Breast epithelium (tissue), 4 donors: ENCODE measurements around the gene USP9Y. TPM values are rescaled to one million over a fixed set of nuclear protein-coding genes. Genes with fewer than 3 reads are reported as not detected.

Experiments
- DNase-seq, 2 donors: peaks; one replicate each; pipeline ENCODE4 v3.0.0-alpha.2; 2019; ENCODE audit warnings: low spot score in 2 of 2
- H3K27ac ChIP-seq, 2 donors: fragments of 200-600 bp; sonication (generic) in 1 of 2; one replicate each; pipeline ENCODE4 v1.5.1; 2016 to 2019; ENCODE audit warnings: mild to moderate bottlenecking in 1 of 2
- H3K27me3 ChIP-seq, 2 donors: fragments of 200-600 bp; sonication (generic) in 1 of 2; one replicate each; pipeline versions ENCODE4 v1.5.1 to v1.6.0; 2017 to 2019; ENCODE audit warnings: control low read depth in 1 of 2, mild to moderate bottlenecking in 1 of 2
- H3K36me3 ChIP-seq: fragments of 200-600 bp; one replicate; pipeline ENCODE4 v1.5.1; 2019
- H3K4me1 ChIP-seq, 2 donors: fragments of 200-600 bp; sonication (generic); one replicate each; pipeline ENCODE4 v1.5.1; 2016 to 2019; ENCODE audit warnings: control low read depth in 1 of 2
- H3K4me3 ChIP-seq, 3 donors: fragments of 200-600 bp; sonication (generic); 1 replicate in 2 of 3; 2 replicates in 1 of 3; pipeline ENCODE4 v1.5.1; 2016 to 2019; ENCODE audit warnings: mild to moderate bottlenecking in 3 of 3, moderate library complexity in 2 of 3
- H3K9me3 ChIP-seq, 2 donors: fragments of 200-600 bp; sonication (generic) in 1 of 2; one replicate each; pipeline ENCODE4 v1.5.1; 2016 to 2019; ENCODE audit warnings: control low read depth in 1 of 2
- POLR2A ChIP-seq: fragments of 450-650 bp; IDR thresholded peaks from one replicate; pipeline ENCODE4 v1.6.1; 2016; ENCODE audit warnings: antibody characterized with exemption, mild to moderate bottlenecking, moderate library complexity
- POLR2AphosphoS5 ChIP-seq, 3 donors: sonication (generic); formaldehyde crosslinking; IDR thresholded peaks; one replicate each; pipeline ENCODE4 v1.6.1; 2017; ENCODE audit warnings: antibody characterized with exemption in 3 of 3
- intact Hi-C: fragments of 100-400 bp; cut with DNase I; formaldehyde crosslinking; loops from one replicate; pipeline ENCODE4 v1.15.1; 2023; ENCODE audit warnings: low total_unique reads
- total RNA-seq, 3 donors: library from RNA; depleted of rRNA; stranded (reverse); fragments of >200 nt; gene quantifications; one replicate each; pipeline ENCODE4 v1.1.0, GENCODE V29; 2016
- TF ChIP-seq, protein P1 (sequence below), 3 donors: fragments of 450-650 bp; IDR thresholded peaks; one replicate each; pipeline ENCODE4 v1.5.1; 2016 to 2017; ENCODE audit warnings: antibody characterized with exemption in 3 of 3, mild to moderate bottlenecking in 3 of 3, moderate library complexity in 3 of 3

The USP9Y gene
- total RNA-seq, 3 donors from 2014 or later: under 0.01 to 26.4 TPM; not detected in 1

DNA sequence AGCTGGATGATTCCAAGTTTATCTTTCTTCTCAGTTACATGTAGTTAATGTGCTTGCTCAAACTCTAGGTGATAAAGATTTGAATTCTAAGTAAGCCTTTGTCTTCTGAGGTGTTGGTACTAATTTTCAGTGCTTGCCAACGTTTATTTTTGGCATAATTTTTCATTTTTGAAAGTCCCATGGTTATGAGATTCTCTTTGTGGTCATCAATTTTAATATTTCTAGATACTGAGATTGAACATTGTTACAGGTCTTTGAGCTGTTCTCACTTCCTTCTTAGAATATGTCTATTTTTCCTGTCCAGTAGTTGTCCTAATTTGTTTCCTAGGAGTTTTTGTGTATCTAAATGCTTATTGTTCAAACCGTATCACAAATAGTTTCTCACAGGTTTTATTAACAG, 40.4 kb downstream of the USP9Y start:
- H3K27ac ChIP-seq: no peak overlapping the region
- intact Hi-C loops: no loop called here
- no peaks in the 10 kb centered on the region for H3K4me1 ChIP-seq
- DNase-seq: no peak
- H3K4me3 ChIP-seq: no peak overlapping the region
- H3K36me3 ChIP-seq: no peaks in the 10 kb centered on the region
- TF ChIP-seq, protein P1, sequence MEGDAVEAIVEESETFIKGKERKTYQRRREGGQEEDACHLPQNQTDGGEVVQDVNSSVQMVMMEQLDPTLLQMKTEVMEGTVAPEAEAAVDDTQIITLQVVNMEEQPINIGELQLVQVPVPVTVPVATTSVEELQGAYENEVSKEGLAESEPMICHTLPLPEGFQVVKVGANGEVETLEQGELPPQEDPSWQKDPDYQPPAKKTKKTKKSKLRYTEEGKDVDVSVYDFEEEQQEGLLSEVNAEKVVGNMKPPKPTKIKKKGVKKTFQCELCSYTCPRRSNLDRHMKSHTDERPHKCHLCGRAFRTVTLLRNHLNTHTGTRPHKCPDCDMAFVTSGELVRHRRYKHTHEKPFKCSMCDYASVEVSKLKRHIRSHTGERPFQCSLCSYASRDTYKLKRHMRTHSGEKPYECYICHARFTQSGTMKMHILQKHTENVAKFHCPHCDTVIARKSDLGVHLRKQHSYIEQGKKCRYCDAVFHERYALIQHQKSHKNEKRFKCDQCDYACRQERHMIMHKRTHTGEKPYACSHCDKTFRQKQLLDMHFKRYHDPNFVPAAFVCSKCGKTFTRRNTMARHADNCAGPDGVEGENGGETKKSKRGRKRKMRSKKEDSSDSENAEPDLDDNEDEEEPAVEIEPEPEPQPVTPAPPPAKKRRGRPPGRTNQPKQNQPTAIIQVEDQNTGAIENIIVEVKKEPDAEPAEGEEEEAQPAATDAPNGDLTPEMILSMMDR (IDR thresholded peaks at IDR 0.05): no peak
- no peak for TF ChIP-seq POLR2AphosphoS5 (IDR thresholded peaks at IDR 0.05)
- TF ChIP-seq POLR2A: no peak
- H3K9me3 ChIP-seq: no peaks in the 10 kb centered on the region
- no peaks in the 10 kb centered on the region for H3K27me3 ChIP-seq

DNA sequence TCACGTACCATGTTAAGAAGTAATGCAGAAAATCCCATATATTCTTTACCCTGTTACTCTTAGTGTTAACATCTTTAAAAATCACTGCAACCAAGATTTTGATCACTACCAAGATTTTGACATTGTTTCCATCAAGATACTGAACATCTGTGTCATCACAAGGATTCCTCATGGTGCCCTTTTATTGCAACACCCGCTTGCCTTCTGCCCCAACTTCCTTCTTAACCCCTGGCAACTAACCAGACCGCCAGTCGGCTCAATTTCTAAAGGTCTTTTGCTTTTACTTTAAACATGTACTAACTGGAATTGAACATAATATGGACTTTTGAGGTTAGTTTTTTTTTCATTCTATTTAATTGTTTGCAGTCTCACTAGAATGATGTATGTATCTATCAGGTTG, 41.7 kb downstream of the USP9Y start:
- Histone ChIP-seq H3K27me3 (no peaks in the 10 kb centered on the region), H3K36me3 (no peaks in the 10 kb centered on the region), H3K4me1 (no peaks in the 10 kb centered on the region), H3K9me3 (no peaks in the 10 kb centered on the region), H3K27ac (no peak overlapping the region), H3K4me3 (no peak overlapping the region)
- DNase-seq: no peak
- intact Hi-C loops: no loop called here
- TF ChIP-seq POLR2A: no peak
- no peak for TF ChIP-seq POLR2AphosphoS5 (IDR thresholded peaks at IDR 0.05)
- TF ChIP-seq, protein P1 (IDR thresholded peaks at IDR 0.05): no peak

- Histone ChIP-seq H3K4me3 (no peak overlapping the region), H3K9me3 (no peaks in the 10 kb centered on the region), H3K27me3 (no peaks in the 10 kb centered on the region), H3K27ac (no peak overlapping the region), H3K36me3 (no peaks in the 10 kb centered on the region), H3K4me1 (no peaks in the 10 kb centered on the region)
- TF ChIP-seq POLR2A: no peak
- intact Hi-C loops: no loop called here
- no peak for DNase-seq
These were observed 43.1 kb downstream of the USP9Y start for GRCh38 chrY:12744091-12744490.

- intact Hi-C loops: no loop called here
- no peak overlapping the region for H3K27ac ChIP-seq
These were observed 48.3 kb downstream of the USP9Y start for GRCh38 chrY:12749293-12749692.

DNA sequence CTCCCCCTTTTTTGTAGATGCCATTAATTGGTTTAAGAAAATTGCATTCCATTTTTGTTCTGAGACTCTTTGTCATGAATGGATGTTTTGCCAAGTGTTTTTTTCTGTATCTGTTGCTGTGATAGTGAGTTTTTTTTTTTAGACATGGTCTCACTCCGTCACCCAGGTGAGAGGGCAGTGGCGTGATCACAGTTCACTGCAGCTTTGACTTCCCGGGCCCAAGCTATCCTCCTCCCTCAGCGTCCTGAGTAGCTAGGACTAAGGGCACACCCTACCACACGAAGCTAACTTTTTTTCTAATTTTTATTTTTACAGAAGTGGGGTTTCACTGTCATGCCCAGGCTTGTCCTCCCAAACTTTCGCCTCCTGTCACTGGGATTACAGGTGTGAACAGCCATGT, 51.8 kb downstream of the USP9Y start:
- Histone ChIP-seq H3K36me3 (no peaks in the 10 kb centered on the region), H3K9me3 (no peaks in the 10 kb centered on the region), H3K4me1 (no peaks in the 10 kb centered on the region), H3K27me3 (no peaks in the 10 kb centered on the region), H3K27ac (no peak overlapping the region), H3K4me3 (no peak overlapping the region)
- DNase-seq: no peak
- TF ChIP-seq POLR2AphosphoS5 (IDR thresholded peaks at IDR 0.05): no peak
- intact Hi-C loops: no loop called here

More at GRCh38 chrY:12749293-12749692, 48.3 kb downstream of the USP9Y start:
- Histone ChIP-seq H3K4me1 (no peaks in the 10 kb centered on the region), H3K9me3 (no peaks in the 10 kb centered on the region), H3K27me3 (no peaks in the 10 kb centered on the region), H3K4me3 (no peak overlapping the region), H3K36me3 (no peaks in the 10 kb centered on the region)
- TF ChIP-seq POLR2A: no peak
- TF ChIP-seq POLR2AphosphoS5 (IDR thresholded peaks at IDR 0.05): no peak
- TF ChIP-seq, protein P1 (IDR thresholded peaks at IDR 0.05): no peak
- DNase-seq: no peak

DNA sequence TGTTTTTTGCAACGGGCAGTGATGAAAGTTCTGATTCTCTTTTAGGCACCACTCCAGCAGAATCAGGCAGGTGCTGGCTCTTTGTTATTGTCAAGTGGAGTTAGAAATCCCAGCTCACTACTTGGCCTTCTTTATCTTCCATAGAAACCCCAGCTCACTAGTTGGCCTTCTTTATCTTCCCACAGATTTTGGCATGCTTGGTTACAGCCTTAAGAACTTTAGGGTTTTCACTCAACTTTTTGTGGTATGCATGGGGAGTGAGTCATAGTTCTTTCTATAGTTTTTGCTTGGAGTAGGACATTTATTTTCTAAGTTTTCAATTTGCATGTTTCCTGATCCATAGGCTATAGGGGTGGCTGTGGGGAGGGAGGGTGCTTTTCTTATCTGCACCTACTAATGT, 55.0 kb downstream of the USP9Y start:
- TF ChIP-seq, protein P1 (IDR thresholded peaks at IDR 0.05): no peak
- TF ChIP-seq POLR2AphosphoS5 (IDR thresholded peaks at IDR 0.05) (no peak), POLR2A (no peak)
- no peaks in the 10 kb centered on the region for H3K27me3 ChIP-seq
- no peak for DNase-seq
- H3K36me3 ChIP-seq: no peaks in the 10 kb centered on the region
- H3K27ac ChIP-seq: no peak overlapping the region
- no peaks in the 10 kb centered on the region for H3K4me1 ChIP-seq
- no peaks in the 10 kb centered on the region for H3K9me3 ChIP-seq
- intact Hi-C loops: no loop called here
- H3K4me3 ChIP-seq: no peak overlapping the region
